Stimulated activated CD4-positive, alpha-beta T cell treated with anti-CD3 and anti-CD28 coated beads, TNF-alpha, amount 100 ng/mL, for 24 hours (primary cell): ENCODE data around the gene RAB38.

Experiments used
- DNase-seq, 3 experiments: peaks; one replicate each; pipeline ENCODE4 v3.0.0-alpha.2; 2020; ENCODE audit warnings: low read depth in 3 of 3

RAB38 gene

GRCh38 chr11:88103337-88104206 is 71.7 kb downstream of the RAB38 start:
- DNase-seq: peak; percentile 1 to 2 (median 1)

- DNase-seq: no peak
These were observed 72.7 kb downstream of the RAB38 start for GRCh38 chr11:88102598-88102934.

- no peak for DNase-seq
These were observed 73.2 kb downstream of the RAB38 start for GRCh38 chr11:88101881-88102597.

GRCh38 chr11:88100151-88100550 is 75.1 kb downstream of the RAB38 start:
- no peak for DNase-seq

- no peak for DNase-seq
These were observed 77.0 kb downstream of the RAB38 start for GRCh38 chr11:88098289-88098688.

- DNase-seq: no peak
These were observed 86.1 kb downstream of the RAB38 start for GRCh38 chr11:88089134-88089533.

- DNase-seq: no peak
These were observed 87.9 kb downstream of the RAB38 start for GRCh38 chr11:88087337-88087736.

- no peak for DNase-seq
These were observed 88.9 kb downstream of the RAB38 start for GRCh38 chr11:88086297-88086696.

- DNase-seq: no peak
These were observed 104.8 kb downstream of the RAB38 start for GRCh38 chr11:88070437-88070836.

GRCh38 chr11:88068848-88069554 is 106.2 kb downstream of the RAB38 start:
- no peak for DNase-seq

- DNase-seq: no peak
These were observed 109.2 kb downstream of the RAB38 start for GRCh38 chr11:88066090-88066489.

GRCh38 chr11:88064097-88064705 is 111.0 kb downstream of the RAB38 start:
- DNase-seq: no peak
